GM12864 (cell line): Measurements from ENCODE around the gene ENHO.

Experiments used
- DNase-seq: peaks from one replicate; pipeline ENCODE4 v3.0.0-alpha.2; 2011; ENCODE audit warnings: low read depth
- H3K4me3 ChIP-seq: 2 replicates; pipeline ENCODE4 v1.5.1; 2011; ENCODE audit warnings: mild to moderate bottlenecking, low read depth, low read length, control low read depth
- CTCF ChIP-seq: IDR thresholded peaks from 2 replicates; pipeline ENCODE4 v1.5.1; 2011; ENCODE audit warnings: low read depth, mild to moderate bottlenecking, moderate library complexity, low read length, control low read depth, inconsistent platforms; ENCODE audit errors: missing control alignments

Gene ENHO

GRCh38 chr9:34477541-34477940, 45.2 kb downstream of the ENHO start:
- no peak for DNase-seq
- H3K4me3 ChIP-seq = no peak overlapping the region
- no peak for TF ChIP-seq CTCF

DNA sequence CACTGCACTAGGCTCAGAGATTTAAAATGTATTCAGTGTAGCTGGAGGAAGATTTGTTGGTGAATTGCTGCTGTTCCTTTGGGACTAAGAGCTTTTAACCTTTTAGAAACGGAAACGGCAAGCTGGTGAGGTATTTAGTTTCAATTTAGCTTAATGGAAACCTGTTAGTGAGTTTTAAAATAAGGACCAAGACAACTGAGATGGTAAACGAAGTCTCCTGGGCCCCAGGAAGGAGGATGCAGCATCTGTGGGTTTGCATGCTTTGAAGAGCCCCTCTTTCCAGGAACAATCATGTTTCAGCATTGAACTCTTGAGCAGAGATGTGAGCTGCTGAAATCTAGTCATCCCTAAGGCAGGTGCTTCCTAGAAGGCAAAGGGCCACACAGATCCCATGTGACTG, 47.7 kb downstream of the ENHO start:
- no peak for DNase-seq

More for the DNA sequence above, 47.7 kb downstream of the ENHO start:
- H3K4me3 ChIP-seq = no peak overlapping the region
- TF ChIP-seq CTCF = no peak
